GM19468 (cell line): ENCODE measurements around the gene SCUBE1.

Source experiments
- ATAC-seq: cut with Tn5 transposase; IDR thresholded peaks from one replicate; pipeline ENCODE4 v1.9.1; 2021; ENCODE audit warnings: mild to moderate bottlenecking, moderate library complexity, moderate number of reproducible peaks; ENCODE audit not compliant: unreplicated experiment; ENCODE audit errors: extremely low read depth

The SCUBE1 gene

DNA sequence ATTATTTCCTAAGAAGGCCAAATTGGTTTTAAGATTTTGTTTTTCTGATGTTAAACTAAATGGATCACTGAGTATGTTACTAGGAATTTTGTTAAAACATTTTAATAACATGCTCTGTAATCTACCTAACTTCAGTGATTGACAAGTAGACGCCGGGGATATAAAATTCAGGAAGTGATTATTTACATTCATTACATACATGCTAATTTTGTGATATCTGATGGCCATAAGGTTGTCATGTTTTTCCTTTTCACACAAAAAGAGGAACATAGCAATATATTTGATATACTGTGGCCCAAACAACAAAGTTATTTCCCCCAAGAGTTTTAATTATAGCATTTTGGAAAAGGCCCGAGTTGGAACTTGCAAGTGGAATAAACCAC, 12.1 kb downstream of the SCUBE1 start:
- no peak for ATAC-seq

DNA sequence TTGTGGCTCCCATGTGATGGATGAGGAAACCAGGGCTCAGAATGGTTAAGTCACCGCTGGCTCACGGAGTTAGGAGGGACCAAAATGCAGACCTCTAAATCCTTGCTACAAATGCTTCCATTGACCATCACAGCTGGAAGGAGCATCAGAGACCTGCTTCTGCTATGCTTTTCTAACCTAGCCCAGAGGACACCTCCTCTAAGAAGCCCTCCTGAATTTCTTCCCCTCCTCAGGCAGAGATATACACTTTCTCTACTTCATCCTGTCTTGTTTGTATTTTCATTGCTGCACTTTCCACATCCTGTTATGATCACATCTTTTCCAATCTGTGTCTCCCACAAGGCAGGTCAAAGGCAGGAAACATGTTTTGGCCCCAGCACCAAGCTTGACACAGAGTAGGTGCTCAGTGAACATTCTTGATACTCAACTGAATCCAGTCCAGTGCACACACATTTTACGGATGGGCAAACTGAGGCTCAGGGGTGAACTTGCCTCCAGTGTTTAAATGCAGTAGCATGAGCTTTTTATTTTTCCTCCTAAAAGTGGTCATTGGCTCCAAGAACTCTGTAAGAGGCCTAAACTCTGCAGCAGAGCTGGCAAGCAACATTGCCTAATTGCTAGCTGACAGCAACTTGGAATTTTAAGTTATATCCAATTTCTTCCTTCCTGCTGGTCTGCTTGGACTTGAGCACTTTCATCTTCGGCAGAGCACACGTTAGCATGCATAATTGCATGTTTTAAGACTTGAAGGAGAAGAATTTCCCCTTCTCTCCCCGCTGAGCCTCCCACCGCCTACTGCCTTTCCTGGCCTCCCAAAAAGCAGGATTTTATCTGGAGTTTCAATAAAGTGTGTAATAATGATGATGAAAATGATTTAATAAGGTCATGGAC, 12.7 kb downstream of the SCUBE1 start:
- no peak for ATAC-seq

DNA sequence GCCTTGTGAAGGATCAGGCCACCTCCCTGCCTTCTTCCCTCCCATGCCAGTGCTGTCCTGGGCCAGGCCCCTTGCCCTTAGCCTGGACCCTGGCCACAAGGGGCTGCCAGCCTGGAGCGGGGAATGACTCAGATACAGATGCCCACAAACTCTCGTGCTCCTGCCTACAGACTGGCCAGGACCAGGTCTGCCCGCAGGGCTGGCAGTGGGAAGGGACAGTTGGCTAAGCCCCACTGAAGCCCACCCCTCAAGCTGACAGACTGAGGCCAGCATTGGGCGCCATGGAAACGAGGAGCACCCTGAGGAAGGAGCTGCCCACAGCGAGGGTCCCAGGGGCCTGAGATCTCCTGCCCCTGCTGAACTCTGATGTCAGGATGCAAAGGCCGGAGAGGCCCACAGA, 14.1 kb downstream of the SCUBE1 start:
- ATAC-seq, result no peak

DNA sequence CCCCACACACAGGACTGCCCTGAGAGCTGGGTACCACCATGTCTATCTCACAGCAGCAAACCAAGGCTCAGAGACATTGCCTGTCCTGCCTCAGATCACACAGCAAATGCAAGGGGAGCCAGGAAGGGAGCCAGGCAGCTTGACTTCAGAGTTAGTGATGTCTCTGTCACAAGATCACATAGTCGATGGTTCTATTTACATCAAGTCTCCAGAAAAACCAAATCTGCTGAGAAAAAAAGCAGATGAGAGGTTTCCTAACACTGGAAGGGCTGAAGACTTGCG, 16.1 kb downstream of the SCUBE1 start:
- no peak for ATAC-seq

DNA sequence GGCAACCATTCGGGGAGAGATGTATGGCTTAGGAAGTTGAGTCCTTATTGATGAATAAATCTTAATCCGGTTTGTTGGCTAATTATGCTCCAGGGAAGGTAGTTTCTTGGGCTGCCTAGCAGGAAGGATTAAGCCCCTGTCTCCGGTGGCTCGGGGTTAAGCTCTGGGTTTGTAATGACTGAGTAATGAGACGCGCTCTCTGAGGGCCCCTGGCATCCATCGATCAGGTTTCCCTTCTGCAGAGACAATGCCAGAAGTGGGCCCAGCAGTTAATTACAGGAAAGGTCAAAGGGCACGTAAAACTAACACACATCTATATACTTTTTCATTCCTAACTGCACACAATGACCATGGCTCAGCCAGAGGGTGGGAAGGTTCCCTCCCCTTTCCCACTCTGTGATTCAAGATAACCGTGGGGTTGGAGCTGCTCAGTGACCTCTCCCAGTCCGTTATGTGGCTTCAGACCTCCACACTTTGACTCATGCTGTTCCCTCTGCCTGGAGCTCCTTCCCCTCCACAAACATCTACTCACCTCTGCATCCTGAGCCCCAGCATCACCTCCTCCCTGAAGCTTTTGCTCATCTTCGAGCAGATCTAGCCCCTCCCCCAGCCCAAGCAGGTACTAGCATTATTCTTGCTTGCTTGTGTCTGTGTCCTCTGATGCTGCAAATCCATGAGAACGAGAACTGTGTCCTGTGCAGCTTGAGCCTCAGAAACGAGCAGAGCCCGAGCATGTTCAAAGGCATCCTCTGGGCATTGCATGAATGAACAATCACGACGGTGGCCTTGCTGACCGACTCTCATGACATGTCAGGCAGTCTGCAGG, 16.6 kb downstream of the SCUBE1 start:
- no peak for ATAC-seq

DNA sequence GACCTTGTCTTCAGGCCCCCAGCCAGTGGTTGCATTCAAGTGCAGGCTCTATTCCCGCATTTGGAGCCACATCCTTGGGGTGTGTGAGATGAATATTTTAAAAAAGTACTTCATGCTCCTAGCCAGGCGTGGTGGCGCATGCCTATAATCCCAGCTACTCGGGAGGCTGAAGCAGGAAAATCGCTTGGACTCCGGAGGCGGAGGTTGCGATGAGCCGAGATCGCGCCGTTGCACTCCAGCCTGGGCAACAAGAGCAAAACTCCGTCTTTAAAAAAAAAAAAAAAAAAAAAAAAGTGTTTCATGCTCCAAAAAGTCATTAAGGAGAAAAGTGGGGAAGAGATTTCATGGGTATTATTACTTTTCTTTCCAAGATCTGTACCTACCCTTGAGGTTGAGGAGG, 18.0 kb downstream of the SCUBE1 start:
- no peak for ATAC-seq

DNA sequence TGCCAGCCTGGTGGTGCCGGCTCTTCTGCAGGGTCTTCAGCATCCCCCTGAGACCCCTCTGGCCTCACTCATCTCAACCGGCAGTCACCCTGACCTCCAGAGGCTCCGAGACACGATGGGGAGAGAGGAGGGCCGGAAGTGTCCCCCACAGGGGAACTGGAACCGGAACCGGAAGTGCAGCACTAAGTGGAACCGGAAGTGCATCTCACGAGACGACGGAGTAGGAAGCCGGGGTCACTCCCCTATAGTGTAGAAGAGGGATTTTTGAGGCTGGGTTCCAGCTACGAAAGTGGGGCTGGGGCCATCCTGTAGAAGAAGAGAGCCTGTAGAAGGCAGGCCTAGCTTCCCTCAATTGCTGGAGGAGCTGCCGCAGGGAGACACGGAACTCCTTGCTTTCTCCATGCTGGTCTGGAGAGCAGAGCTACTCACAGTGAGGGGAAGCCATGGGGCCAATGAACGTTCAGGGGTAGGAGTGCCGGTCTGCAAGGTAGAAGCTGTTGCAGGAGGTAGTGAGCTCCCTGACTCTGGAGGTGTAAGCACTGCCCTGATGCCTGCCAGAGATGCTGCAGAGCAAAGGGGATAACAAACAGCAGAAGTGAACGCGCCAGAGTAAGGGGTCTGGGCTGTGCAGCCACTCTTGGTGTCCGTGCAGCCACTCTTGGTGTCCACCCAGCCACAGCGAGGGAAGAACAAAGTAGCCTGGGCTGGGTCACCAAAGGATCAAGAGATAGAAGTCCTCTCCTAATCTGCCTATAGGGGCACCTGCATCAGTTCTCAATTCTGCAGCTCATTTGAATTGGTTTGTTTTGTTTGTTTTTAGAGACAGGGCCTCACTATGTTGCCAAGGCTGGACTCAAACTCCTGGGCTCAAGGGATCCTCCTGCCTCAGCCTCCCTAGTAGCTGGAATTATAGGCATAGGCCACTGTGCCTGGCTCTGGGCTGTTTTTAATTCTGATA, 21.9 kb downstream of the SCUBE1 start:
- ATAC-seq, result no peak

DNA sequence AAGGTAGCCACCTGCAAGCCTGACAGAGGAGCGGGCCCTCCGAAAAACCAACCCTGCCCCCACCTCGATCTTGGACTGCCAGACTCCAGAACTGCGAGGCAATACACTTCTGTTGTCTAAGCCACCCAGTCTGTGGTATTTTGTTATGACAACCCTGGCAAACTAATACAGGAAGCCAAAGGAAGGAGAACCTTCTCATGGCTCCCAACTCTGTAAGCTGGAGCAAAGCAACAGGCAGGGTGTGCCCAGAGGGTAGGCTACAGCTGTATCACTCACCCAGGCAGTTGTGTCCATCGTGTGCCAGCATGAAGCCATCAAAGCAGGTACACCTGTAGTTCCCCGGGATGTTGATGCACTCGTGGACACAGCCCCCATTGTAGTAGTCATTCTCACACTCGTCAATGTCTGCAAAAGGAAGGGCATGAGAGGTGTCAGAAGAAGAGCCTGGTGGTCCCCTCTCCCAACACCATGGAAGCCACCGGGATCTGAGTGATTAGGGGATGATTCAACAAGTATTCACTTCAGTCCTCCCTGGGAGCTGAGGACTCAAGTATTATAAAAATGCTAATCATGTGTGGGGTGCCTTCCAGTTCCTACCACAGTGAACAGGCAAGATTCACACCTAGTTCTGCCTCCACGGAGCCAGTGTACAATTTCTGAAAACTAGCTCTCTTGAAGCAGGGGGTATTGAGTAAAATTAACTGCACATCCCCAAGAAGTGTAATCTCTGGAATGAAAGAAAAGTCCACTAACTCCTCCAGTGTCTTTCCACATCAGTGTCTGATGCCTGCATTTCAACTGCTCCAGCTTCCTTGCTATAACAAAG, 23.3 kb downstream of the SCUBE1 start:
- no peak for ATAC-seq

DNA sequence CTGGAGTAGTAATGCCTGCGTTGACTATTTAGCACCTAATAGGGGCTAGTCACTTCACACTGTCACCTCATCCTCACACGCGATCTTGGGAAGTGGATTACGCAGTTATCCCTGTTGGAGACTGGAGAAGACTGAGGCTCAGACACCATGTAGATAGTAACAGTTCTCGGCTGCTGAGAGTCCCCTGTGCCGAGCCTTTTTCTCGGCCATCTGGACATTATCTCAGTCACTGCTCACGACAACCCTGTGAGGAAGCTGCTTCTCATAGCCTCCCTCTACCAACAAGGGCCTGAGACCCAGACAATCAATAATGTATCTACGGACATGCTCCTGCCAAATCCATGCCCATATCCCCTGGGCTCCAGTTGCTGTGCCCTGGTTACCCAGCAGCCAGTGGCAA, 25.9 kb downstream of the SCUBE1 start:
- no peak for ATAC-seq

DNA sequence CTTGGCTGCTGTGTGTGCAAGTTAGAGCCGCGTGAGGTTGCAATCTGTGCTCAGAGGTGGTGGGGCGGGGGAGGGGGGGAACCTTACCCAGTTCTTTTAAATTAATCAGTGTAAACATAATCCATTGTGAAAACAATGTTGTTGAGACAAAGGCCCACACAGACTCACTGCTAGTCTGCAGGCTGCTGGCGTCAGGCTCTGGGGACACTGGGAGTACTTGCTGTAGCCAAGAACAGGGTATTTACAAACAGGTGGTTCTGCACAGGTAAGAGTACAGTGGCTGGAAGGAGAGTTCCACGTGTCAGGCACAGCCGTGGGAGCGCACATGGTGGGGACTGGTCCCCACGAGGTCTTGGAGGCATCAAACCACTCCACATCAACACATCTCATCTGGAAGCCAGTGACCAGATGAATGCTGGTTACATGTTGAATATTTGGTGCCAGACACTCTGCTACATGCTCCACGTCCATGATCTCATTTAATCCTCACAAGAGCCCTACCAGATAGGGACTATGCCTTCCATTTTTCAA, 27.4 kb downstream of the SCUBE1 start:
- ATAC-seq, result no peak

DNA sequence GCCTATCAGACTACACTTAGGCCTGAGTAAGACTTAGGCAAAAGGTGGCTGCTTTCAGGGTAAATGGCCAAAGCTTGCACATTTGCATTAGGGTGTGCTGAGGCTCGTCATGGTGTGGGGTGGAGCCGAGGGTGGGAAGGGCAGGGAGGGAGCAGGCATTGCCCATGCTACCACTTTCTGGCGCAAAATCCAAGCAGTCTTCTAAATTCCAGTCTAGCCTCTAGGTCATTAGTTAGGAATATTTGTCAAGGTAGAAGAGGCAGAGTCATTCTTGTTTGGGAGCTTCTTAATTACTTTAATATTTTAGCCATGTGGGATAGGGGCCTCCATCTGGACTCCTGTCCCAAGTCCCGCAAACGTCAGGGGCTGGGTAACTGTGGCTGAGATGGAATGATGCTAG, 28.6 kb downstream of the SCUBE1 start:
- ATAC-seq, result no peak

DNA sequence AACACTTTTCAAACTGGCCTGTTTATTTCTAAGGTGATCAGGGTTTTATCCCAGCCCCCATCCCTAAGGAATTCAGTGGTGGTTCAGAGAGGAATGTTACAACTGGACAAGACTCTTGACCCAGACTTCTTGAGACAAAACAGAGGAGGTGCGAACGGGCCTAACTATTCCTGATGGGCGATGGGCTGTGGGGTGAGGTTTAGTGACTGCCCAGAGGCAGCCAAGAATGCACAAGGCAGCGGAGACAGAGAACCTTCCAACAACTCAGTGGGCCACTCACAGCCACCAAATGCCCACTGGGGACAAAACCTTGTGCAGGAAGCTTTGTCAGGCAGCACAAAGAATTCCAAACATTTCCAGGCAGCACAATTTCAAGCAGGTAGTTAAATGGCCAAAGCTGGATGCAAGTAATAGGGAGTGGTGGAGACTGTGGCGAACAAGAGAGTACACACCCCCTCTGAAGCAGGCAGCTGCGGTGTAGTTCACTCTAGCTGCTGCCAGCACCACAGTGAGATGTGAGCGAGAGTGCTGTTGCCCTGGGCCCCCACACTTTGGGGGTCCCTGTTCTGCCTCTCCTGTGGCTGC, 29.2 kb downstream of the SCUBE1 start:
- no peak for ATAC-seq

DNA sequence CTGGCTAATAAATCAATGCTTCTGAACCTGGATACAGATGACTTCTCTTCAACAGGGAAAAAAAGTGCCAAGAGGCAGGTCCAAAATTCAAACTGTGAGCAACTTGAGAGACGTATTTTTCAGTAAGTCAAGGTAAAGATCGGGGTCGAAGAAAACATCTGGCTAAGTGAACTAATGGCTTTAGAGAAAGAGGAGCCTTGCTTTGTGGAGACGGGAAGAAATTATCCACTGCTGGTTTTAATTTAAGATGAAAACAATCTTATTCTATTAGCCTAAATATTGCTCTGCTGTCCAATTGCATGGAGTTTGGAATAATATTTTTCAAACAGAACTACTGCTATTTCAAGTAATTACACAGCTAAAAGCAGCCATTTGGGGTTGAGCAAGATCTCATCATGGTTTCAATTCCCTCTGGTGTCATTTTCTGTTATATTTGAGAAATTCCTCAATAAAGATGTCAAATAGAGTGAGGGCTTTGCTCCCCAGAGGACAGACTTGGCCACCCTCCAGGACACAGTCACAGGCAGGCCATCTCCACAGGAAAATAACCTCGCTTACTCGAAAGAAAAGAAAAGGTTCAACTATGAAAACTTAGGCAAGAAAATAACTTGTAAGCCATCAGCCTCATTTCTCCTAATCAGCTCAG, 29.8 kb downstream of the SCUBE1 start:
- no peak for ATAC-seq

DNA sequence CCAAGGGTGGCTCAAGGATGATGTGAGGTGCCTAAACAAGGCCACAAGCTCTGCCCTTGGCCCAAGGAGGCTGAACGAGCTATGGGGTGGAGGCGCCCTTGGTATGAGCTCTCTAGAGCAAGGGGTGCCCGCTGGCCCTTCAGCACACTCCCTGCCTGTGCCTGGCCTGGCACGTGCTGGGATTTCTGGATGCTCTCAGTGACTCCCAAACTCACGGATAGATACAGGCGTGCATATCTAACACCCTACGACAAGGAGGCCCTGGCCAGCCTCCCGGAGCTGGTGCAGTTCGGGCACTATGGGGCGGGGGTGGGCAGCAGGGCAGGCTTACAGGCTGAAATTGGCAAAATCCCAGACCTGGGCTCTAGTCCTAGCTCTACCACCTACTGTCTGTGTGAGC, 30.6 kb downstream of the SCUBE1 start:
- ATAC-seq, result no peak

DNA sequence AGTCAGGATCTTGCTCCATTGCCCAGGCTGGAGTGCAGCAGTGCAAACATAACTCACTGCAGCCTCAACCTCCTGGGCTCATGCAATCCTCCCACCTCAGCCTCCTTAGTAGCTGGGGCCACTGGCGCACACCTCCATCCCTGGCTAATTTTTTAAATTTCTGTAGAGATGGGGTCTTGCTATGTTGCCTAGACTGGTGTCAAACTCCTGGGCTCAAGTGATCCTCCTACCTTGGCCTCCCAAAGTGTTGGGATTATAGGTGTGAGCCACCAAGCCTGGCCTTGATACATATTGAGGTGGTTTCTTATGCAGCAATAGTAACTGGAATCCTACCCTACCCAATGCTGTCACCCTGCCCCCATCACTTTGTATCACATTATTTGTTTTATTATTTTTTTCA, 32.4 kb downstream of the SCUBE1 start:
- no peak for ATAC-seq

DNA sequence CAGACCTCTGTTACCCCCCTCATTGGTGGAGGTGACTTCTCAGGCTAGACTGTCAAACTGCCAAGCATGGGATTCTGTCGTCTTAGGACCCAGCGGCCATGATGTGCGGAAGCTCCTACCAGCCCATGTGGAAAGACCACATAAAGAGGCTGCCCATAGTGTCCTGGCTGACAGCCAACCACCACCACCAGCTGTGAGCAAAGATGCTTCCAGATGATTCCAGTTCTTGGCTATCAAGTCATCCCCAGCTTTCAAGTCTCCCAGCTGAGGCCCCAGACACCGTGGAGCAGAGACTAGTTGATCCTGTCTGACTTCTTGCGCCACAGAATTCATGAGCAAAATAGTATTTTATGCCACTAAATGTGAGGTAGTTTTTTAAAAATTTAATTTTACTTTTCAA, 32.9 kb downstream of the SCUBE1 start:
- ATAC-seq, result no peak

DNA sequence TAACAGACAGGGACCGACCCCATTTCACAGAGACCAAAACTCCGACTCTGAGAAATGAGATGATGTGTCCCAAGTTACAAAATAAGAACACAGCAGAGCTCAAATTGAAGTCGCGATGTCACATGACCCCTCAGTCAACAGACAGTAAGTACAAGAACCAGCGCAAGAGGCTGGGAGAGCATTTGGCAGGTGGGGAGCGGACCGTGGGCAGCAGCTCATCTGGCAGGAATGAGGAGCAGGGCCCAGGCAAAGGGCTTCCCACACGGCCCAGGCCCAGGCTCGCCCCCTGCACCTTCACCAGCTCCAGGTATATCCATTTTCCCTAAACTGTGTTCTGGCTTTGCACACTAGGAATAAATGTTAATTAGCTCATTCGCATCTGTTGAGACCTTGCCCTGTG, 34.3 kb downstream of the SCUBE1 start:
- no peak for ATAC-seq

DNA sequence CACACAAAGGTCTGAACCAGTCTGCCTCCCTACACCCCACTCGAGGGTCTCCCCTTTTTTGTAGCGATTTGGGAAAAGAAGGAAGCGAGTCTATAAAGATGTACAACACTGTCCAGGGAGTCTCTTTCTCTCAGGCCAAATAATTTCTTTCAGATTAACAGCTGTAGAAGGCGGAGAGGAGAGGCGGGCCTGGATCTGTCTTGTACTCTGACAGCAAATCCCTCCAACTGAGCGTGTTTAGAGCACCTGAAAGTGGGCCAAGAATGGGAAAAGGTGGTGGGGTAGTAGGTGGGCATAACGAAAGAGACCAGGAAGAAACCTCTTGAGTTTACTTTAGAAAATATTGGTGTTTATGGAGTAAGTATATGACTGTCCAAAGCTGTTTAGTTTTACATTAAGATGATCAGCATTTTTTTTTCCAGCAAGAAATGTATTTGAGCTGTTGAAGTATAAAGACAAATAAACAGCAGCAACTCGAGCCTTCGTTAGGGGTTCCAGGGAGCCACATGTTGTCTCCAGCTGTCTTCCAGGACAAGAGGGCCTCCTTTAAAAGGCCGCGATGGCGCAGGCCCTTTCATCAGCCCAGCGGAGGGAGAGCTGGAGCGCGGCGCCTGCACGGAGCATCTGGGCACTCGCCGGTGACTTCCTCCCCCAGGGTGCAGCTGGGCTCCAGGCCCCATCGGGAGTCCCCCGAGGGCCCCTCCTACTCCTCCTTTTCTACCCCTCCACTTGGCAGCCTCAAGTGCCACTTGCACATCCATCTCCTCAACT, 34.9 kb downstream of the SCUBE1 start:
- no peak for ATAC-seq
